HG03135 (cell line): ENCODE results near the gene ZFYVE26.
"Not testable (repeated sequence)": the region's sequence is repeated elsewhere in the genome, so short reads cannot be mapped to it uniquely, and the experiment has no call there.

Experiments
- ATAC-seq: cut with Tn5 transposase; IDR thresholded peaks from one replicate; pipeline ENCODE4 v1.9.1; 2021; ENCODE audit warnings: mild to moderate bottlenecking, moderate library complexity; ENCODE audit not compliant: unreplicated experiment

ZFYVE26 gene

DNA sequence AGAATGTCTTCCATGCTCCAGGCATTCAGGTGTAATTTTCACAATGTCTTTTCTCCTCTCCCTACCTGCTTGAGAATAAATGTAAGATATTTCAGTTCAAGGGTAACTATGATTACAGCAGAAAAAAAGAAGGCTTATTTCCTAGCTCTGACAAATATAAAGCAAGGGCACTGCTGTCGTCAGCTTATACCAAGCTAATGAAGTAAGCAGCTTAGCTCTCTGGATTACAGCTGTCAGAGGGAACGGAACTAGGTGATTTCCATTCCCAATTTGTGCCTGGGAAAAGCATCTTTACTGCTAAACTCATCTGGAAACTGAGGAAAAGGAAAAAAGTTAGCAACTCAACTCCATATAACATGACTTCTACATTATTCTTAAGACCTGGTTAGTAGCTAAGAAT lies 56.5 kb downstream of the ZFYVE26 start:
- ATAC-seq = no peak

DNA sequence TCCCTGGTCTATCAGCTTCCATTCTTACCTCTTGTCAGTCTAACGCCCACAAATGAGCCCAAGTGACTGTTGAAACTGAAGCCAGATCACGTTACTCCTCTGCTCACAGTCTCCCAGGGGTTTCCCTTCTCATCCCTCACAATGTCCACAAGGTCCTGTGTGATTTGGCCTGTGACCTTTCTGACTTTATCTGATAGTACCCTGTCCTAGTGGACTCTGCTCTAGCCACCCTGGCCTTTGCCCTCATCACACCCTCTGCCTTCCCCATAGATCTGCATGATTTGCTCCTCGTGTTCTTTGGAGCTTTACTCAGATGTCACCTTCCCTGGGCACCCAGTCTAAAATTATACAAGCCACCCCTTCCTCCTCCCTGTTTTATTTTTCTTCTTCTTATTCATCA lies 59.2 kb downstream of the ZFYVE26 start:
- ATAC-seq = no peak

DNA sequence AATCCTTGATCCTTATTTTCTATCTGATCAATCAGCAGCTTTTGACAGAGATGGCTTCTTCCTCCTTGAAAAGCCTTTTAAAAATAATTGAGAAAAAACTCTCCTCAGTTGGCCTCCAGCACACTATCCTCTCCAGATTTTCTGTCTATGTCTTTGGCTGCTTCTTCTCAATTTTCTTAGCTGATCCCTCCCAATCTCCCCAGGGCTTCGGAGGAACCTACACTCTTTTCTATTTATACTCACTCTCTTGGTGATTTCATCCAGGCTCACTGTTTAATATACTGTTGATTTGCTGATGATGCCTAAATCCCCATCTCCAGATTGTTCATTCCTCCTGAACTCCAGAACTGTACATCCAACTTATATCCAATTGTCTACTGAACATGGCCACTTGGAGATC lies 59.9 kb downstream of the ZFYVE26 start:
- no peak for ATAC-seq

DNA sequence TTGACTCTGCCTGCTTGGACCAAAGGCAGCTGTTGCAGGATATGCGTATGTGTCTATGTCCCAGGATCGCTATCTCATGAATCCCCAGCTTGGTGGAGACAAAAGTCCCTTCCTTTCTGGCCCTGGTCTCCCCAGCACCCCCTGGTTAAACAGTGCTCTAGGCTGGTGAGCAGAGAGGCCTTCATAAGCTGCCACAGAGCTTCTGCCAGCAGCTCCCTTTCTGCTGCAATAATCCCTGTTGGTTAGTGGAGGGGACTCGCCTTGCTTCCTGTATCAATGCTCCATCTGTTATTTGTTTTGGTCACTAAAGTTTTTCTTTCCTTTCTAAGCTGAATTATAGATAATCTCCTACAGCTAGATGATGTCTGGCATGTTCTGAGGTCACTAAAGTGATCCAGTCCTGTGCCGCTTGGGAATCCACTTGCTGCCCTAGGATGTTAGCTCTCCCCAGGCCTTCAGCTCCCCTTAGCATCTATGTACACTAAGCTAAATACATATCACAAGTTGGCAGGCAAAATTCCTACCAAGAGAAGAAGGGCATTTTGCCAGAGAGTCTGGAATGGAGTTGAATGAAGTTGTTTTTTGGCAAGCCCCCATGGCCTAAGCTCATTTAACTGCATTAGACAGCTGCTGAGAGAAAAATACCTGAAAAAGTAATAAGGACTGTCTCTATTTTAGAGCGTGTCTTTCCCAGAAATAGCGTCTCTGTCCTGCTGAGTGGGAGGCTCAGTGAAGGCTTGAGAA lies 66.9 kb downstream of the ZFYVE26 start:
- no peak for ATAC-seq

DNA sequence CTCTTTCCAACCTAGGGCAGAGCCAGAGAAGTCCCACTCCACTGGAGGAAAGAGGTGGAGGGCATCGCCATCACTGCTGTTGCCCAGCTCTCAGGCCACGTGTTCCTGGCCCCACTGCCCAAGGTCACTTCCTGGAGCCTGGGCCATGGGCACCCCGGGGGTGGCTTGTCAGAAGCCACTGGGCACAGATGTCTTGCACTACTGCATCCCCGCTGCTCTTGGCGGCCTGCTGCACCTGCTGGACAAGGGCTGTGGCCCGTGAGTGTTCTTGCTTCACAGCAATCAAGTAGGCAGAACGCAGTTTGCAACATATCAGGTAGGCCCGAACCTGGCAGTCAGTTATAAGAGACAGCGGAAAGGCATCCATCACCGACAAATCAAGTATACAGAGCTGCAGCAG lies 68.1 kb downstream of the ZFYVE26 start:
- ATAC-seq = no peak

DNA sequence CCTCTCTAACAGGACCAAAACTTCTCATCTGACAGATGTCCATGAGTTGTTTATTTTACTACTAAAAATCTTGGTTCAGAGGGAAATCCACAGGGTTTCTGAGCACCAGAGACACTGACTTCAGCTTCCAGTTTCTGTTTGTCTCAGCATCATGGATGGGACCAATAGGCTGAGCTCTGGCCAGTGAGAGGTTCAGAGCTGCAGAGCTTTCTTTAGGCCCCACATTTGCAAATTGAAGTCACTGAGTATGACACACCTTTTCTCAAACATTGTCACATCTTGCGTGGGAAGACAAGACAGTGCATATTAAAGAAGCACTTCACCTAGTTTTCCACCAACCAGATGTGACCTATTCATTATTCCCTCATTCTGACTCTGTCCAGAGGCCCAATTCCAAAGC lies 69.5 kb downstream of the ZFYVE26 start:
- ATAC-seq = no peak

DNA sequence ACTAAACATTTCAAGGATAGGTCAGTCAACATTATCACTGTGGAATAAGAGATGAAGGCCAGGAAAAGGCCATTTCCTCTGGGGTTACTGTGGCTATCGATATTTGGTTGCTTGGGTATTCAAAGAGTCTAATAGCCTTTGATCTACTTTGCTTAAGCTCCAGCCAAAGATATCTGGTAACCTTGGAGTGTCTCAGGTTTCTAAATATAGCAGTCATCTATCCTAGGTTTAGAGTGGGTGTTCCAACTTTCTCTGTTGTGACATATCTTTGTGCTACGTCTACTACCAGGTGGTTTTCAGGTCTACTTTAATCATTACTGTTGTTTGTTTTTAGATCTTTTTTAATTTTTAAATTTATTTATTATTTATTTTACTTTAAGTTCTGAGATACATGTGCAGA lies 72.3 kb downstream of the ZFYVE26 start:
- no peak for ATAC-seq

DNA sequence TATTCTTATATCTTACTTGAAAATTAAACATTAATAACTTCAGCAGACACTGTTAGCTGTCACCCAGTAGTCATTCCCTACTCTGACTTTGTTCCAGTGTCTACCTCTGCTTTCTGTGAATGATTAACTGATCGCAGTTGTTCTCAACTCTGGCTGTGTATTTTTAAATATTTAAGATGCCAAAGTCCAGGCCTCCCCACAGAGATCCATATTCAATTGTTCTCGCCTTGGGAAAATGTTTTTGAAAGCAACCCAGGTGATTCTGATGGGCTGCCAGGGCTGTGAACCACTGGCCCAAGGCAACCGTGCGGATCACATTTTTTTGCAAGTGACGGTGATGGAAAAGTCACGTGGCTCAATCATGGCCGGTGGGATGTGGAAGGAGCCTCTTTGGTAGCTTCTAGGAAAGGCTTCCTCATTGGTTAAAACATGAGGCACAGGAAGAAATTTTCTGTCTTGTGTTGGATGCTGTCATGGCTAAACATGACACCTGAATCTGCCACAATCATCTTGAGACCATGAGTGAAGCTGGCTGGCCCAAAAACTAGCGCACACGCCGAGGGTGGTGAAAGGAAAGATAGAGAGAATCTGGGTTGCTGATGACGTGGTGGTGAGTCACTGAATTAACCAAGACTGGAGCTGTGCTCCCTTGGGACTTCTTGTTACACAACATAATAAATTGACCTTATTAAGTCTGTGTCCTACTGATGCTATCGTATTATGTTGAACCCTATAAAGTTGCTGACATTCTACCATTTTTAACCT lies 77.5 kb downstream of the ZFYVE26 start:
- ATAC-seq = no peak

DNA sequence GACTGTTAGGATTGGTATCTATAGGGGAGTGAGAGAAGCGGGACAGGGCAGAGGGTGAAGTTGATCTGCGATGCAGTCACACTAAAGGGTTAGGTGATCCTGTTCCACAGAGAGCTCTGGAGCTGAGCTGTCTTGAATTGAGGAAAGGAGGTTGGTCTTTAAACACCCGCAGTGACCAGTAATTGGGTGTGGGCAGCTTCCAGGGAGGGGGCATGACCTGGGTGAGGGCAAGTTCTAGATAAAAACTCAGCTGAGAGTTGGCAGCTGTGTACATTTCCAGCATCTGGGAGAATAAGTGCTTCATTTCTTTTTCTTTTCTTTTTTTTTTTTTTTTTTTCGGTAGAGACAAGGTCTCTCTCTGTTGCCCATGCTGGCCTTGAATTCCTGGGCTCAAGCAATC lies 79.6 kb downstream of the ZFYVE26 start:
- ATAC-seq = no peak

DNA sequence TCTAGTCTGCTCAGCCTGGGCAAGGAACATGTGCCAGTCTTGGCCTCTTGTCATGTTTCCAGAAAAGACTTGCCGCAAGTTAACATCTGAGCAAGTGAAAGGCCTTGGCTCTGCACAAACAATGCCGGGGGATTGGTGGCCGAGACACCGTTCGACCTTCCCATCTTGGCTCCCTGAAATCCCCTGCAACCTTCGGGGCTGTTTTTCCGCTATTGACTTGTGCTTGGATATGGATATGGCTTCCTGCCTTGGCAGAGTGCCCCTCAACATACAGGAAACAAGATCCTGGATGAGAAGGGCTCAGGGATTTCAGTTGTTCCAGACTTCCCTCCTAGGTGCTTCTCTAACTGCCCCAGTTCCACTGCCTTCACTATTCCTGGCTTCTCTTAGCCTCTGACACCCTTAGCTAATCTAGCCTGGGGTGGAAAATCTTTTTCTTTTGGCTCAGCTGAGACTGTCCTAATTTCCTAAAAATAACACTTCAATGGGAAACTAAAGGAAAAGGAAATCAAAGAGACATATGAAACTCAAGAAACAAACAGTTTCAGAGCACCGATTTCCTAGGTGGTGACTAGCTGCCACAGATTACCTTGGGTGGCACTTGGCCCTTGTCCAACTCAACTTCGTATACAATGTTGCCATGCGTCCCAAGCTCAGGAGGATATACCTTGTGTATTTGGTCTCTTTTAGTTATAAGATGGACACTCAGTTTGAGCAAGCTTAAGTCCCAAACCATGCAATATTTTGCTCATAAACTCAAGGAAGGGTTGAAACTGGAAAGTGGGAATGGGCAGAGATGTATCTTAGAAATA lies 80.8 kb downstream of the ZFYVE26 start:
- ATAC-seq = no peak

DNA sequence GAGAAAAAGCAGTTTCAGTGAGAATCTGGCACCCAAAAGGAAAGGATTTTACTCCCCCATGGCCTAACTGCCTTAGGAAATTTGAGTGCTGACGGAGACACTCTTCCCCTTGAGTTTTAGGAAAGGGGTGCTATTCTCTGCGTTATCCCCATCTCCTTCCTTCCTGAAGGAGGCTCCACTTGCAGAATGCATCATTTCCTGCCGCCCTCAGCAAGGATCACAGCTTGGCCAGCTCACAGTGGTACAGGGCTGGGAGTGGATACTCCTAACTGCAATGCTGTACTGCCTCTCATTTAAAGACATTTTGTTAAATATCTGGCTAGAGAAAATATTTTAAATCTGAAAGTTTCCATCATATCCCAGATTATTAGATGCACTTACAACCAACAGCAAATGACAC lies 81.7 kb downstream of the ZFYVE26 start:
- ATAC-seq = no peak

DNA sequence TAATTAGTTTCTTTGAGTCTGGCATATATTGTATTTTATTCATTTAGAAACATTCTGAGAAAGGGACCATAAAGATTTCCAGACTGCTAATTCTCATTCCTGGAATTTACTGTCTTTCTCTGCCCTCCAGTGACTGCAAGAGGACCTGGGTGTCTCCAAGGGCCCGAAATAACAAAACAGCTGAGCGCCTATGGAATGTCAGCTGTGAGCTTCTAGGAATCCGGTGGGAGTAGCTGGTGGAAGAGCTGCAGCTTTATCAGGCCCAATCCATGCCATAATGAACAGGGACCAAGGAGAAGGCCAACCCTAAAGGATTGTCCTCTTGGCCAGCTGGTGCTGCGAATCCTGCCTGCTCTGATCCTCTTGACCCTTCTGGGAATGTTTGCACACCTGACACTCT lies 82.8 kb downstream of the ZFYVE26 start:
- no peak for ATAC-seq

DNA sequence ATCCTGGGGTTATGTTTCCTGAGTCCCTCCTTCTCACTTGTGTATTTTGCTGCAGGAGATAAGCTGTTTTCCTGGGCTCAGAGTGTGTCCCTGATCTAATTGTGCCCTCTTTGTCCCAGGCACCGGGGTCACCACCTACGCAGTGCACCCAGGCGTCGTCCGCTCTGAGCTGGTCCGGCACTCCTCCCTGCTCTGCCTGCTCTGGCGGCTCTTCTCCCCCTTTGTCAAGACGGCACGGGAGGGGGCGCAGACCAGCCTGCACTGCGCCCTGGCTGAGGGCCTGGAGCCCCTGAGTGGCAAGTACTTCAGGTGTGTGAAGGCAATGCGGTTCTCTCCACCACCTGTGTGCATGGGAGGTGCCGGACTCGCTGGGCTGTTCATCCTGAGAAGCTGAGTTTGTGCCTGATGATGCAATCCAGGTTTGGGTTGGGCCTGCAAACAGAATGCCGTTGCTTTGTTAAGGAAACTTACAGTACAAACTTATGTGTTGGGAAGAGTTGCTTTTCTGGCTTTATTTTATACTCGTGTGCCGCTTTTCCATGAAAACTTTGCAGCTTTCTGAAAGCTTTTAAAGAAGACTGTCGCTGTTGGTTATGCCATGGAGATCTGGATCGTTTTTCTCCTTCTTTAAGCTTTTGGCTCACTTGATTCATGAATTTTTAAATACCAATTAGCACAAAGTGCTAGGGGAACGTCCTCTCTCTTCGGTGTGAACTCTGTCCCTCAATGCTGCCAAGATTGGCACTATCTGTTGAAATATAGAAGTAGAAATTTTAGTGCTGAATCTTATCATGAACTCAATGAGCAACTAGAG lies 87.1 kb downstream of the ZFYVE26 start:
- no peak for ATAC-seq

DNA sequence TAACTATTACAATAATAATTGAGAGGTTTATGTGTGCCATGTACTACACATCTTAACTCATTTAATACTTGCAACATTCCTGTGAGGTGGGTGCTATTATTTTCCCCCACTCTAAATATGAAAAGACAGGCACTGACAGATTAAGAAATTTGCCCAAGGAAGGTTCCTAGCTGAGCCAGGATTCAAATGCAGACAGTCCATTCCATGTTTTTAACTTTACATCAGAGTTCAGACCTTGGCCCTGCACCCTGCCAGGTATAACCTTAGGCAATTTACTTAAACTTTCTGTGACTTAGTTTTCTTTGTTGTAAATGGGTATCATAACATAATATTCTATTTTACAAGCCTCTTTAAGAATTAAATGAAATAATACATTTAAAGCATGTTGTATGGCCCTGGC lies 88.1 kb downstream of the ZFYVE26 start:
- ATAC-seq = no peak

DNA sequence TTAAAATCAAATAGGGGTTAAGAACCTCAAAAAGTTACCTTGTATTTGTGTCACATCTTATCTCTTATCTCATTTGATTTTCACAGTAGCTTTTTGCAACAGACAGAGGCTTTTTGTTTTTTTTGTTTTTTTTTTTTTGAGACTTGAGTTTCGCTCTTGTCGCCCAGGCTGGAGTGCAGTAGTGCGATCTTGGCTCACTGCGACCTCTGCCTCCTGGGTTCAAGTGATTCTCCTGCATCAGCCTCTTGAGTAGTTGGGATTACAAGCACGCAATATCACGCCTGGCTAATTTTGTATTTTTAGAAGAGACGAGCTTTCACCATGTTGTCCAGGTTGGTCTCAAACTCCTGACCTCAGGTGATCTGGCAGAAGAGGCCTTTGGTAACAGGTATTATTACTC lies 89.0 kb downstream of the ZFYVE26 start:
- no peak for ATAC-seq

DNA sequence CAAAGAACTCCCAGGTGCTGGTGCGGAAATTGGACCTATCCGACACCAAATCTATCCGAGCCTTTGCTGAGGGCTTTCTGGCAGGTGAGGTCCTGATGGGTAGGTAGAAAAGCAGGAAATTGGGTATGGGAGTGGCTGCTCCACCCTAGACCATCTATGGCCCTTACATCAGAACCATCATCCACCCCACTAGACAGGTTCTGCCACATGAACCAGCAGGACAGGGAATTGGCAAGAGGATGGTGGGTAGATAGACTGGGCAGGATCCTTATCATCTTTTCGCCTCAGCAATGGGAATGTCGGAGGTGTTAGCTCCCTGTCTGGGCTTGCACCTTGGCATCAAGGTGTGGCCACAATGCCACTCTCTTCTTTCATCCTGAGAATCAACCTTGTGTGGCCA lies 91.2 kb downstream of the ZFYVE26 start:
- no peak for ATAC-seq

DNA sequence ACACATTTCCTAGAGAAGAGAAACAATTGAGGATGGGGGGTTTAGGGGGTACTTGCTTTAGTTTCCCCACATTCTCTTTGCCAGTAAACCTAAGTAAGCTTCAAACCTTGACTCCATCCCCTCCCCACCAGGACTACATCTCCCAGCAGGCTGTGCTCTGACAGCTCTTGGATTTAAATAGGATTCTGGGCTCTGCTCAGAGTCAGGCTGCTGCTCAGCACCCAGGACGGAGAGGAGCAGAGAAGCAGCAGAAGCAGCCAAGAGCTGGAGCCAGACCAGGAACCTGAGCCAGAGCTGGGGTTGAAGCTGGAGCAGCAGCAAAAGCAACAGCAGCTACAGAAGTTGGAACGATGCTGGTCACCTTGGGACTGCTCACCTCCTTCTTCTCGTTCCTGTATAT lies 94.1 kb downstream of the ZFYVE26 start:
- ATAC-seq = no peak

DNA sequence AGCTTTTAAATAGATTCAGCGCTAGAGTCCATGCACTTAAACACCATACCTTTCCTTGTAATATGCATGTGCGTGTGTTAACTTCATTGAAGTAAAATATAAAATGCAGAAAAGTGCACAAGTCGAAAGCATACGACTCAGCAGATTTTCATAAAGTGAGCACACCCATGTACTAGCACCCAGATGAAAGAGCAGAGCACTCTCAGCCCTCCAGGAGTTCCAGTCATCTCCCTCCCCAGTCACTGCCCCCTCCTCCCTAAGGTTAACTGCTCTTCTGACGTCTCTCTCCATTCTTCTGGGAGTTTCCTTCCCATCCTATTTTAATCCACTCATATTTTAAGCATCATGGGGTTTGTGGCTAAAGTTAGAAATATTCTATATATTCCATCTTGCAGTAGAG lies 94.5 kb downstream of the ZFYVE26 start:
- ATAC-seq = no peak

DNA sequence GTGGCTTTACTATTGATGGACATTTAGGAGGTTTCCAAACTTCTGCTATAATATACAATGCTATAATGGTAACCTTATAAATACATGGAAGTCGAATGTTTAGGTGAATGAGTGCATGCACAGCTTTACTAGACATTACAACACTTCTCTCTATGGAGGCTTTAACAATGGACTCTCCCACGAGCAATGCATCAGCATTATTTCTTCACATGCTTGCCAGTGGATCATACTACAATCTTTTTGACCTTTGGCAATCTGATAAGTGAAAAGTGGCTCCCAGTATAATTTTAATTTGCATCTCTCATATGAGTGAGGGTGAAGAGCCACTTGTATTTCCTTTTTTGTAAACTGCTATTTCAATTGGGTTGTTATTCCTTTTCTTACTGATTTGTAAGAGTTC lies 96.5 kb downstream of the ZFYVE26 start:
- no peak for ATAC-seq

DNA sequence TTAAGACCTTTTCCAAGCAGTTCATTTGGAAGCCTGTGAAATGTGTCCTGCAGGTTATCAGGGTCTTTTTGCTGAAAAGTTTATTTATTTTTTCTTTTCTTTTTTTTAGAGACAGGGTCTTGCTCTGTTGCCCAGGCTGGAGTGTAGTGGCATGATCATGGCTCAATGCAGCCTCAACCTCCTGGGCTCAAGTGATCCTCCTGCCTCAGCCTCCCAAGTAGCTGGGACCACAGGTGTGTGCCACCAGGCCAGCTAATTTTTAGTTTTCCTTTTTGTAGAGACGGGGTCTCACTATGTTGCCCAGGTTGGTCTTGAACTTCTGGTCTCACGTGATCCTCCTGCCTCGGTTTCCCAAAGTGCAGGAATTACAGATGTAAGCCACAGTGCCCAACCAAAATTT lies 97.0 kb downstream of the ZFYVE26 start:
- not testable (repeated sequence) for ATAC-seq

DNA sequence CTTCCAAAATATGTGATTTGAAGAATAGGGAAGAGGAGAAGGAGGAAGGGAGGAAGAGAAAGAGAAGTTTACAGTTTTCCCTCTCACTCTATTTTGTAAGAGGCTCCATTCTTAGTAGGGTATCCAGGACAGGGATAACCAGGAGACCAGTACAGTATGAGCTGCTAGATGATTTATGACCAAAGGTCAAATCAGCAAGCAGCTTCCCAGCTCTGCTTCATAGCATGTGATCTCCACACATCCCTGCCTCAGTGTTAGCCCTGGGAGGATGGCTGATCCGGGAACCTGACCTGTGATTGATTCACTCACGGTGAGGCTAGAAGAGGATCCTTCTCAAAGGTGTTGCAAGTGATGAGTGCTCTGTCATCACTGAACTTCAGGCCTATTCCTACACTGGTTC lies 98.1 kb downstream of the ZFYVE26 start:
- no peak for ATAC-seq
